HG03108 (cell line): ENCODE measurements around the gene NR1H2.

Experiments
- ATAC-seq: cut with Tn5 transposase; IDR thresholded peaks from one replicate; pipeline ENCODE4 v1.9.1; 2021; ENCODE audit warnings: moderate library complexity; ENCODE audit not compliant: unreplicated experiment

Gene NR1H2

DNA sequence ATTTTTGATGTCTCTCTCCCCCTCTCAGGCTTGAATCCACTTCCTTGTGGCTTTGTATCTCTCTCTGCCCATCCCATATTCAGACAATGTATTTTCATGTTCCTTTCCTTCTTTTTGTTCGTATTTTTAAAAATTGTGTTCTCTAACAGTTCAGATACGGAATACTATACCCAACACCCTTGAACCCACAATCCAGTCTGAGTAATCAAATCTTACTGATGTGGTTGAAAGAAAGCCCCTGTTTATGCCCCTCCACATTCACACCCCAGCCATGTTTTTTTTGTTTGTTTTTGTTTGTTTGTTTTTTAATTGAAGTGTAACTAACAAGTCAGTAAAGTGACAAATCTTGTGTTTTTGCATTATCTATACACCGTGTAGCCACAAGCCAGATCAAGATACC, 43.9 kb downstream of the NR1H2 start:
- ATAC-seq, result no peak

DNA sequence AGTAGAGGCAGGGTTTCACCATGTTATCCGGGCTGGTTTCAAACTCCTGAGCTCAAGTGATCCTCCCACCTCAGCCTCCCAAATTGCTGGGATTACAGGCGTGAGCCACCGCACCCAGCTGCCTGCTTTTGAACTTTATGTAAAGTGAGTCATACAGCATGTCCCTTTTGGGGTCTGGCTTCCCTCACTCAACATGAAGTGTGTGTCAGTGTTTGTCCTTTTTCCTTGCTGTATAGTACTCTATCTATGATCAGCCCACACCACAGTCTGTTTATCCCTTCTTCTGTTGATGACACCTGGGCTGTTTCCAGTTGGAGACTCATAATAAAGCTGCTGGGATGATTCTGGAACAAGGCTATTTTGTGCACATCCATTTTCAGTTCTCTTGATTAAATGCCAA, 44.6 kb downstream of the NR1H2 start:
- no peak for ATAC-seq

DNA sequence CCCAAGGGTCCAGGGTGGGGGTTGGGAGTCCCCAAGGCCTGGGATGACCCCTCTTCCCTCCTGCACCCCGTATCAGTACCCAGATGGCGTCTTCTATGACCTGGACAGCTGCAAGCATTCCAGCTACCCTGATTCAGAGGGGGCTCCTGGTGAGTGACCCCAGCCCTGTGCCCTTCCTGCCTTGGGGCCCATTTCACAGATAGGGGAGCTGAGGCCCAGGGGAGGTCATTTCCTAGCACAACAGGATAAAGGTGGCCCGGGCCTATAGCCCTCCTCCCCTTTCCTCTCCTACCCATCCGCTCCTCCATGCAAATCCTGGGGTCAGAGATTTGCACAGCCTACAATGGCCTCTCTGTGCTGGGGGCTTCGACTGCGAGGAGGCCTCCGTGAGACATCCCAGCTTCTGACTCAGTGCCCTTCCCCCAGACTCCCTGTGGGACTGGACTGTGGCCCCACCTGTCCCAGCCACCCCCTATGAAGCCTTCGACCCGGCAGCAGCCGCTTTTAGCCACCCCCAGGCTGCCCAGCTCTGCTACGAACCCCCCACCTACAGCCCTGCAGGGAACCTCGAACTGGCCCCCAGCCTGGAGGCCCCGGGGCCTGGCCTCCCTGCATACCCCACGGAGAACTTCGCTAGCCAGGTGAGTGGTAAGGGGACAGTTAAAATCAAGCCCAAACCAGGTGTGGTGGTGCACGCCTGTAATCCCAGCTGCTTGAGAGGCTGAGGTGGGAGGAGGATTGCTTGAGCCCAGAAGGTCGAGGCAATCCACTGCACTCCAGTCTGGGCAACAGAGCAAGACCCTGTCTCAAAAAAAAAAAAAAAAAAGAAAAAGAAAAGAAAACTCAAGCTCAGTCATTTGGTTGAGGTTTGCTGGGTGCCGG, 46.4 kb downstream of the NR1H2 start:
- ATAC-seq, result no peak

DNA sequence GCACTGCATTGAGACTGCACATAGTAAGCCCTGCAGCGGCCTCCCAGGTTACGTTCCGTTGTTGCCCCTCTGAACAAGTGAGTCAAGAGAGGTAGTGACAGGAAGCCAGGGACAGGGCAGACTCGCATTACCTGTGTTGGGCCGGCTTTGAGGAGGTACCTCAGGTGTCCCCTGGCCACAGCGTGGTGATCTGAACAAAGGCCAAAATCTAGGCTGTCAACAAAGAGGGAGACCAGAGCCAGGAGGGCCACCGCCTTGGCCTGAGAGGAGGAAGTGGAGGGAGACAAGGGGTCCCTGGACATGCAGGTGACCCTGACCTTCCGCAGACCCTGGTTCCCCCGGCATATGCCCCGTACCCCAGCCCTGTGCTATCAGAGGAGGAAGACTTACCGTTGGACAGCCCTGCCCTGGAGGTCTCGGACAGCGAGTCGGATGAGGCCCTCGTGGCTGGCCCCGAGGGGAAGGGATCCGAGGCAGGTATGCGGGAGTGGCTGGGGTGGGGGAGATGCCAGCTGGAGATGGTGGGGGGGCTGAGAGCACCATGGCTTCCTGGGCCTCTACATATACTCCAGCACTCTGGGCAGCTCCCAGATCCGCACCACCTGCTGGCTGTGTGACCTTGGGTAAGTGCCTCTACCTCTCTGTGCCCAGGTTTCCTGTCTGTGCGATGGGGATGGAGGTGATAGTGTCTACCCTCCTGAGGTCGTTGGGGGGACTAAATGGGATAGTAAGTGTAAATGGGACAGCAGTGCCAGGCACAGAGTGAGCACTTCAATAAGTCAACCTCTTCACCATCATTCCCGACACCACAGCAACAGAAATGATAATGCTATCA, 47.2 kb downstream of the NR1H2 start:
- ATAC-seq, result no peak

GRCh38 chr19:50425581-50425980, 49.3 kb downstream of the NR1H2 start:
- ATAC-seq, result no peak

DNA sequence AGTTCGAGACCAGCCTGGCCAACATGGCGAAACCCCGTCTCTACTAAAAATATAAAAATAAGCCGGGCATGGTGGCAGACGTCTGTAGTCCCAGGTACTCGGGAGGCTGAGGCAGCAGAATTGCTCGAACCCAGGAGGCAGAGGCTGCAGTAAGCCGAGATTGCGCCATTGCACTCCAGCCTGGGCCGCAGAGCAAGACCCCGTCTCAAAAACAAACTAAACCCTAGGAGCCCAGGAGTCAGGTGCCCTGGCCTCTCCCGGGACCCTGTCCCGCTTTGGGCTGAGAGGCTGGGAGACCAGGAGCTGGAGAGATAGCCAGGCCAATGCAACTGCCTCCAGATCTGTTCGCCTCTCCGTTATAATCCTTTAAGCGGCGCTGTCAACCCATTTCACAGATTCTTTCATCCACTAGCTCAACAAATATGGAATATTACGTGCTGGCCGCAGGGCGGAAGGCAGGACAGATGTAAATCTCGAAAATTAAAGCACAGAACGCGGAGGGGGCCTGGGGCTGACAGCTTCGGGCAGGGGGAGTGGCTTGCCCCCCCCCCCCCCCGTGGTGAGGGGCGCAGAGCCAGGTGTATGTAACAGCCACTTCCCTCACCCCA, 51.2 kb downstream of the NR1H2 start:
- no peak for ATAC-seq

DNA sequence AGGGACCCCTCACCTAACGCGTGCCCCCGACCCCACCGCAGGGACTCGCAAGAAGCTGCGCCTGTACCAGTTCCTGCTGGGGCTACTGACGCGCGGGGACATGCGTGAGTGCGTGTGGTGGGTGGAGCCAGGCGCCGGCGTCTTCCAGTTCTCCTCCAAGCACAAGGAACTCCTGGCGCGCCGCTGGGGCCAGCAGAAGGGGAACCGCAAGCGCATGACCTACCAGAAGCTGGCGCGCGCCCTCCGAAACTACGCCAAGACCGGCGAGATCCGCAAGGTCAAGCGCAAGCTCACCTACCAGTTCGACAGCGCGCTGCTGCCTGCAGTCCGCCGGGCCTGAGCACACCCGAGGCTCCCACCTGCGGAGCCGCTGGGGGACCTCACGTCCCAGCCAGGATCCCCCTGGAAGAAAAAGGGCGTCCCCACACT, 51.8 kb downstream of the NR1H2 start:
- ATAC-seq, result no peak

DNA sequence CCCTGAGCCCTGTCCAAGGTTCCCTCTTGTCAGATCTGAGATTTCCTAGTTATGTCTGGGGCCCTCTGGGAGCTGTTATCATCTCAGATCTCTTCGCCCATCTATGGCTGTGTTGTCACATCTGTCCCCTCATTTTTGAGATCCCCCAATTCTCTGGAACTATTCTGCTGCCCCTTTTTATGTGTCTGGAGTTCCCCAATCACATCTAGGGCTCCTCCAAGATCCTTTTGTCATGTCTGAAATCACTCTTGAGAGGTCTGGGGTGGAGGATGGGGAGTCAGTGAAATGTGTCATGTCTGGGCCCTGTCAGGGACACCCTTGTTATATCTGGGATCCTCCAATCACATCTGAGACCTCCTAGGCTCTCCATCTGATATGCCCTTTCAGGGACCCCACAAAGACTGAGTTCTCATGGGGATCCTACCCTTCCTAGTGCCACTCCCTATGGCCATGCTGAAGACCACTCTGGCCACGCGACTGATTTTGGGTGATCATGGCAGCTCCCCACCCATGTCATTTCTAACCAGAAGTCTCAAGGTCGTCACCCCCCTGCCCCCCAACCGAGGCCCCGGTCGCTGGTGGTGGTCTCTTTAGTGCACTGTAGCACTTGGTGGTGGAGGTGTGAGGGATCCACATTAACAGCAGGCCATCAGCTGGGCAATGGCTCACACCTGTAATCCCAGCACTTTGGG, 52.7 kb downstream of the NR1H2 start:
- ATAC-seq, result no peak

GRCh38 chr19:50430888-50431342, 54.7 kb downstream of the NR1H2 start:
- no peak for ATAC-seq

- ATAC-seq, result peak; percentile 59
Measured at GRCh38 chr19:50431343-50432220, 55.3 kb downstream of the NR1H2 start.

DNA sequence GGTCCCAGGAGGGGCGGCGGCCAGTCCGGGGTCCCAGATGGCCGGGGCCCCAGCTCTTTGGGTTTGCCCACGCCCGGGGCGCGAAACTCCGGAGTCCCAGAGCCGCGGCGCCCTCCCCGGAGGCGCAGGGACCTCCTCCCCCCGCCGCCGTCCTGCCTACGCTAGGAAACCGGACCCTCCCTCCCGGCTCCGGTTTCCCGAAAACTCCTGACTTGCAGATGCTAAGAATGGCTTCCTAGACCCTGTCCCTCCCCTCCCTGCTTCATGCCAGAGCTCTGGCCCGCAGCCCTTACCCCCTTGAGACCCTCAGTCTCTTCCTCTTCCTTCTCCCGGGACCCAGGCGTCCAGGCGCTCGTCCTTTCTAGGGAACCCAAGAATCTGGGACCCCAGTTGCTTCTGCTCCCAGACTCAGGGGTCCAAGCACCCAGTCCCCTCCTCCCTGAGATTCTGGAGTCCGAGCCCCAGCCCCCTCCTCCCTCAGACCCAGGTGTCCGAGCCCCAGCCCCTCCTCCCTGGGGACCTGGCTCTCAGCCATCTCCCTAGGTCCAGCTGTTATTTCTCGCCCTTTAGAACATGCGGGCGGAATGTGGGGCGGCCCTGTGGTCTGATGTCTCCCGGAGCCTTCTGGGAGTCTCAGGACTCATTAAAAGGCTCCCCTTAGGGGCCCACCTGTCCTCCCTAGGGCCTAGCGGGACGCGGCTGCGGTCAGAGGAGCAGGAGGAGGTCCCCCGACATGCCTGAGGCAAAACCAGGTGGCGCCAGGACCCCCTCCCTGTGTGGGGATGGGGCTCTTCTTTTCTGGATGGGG, 56.2 kb downstream of the NR1H2 start, which contains the start of gene MYBPC2:
Gene MYBPC2, plus strand, starts transcription at position 672 of the 808 bp plus-strand sequence. Its CDS starts 62 bp downstream, at position 734.
- ATAC-seq, result peak; percentile 7
